Heart left ventricle (tissue), 16 donors: ENCODE measurements around the gene SIPA1. TPM values are rescaled to one million over a fixed set of nuclear protein-coding genes. Genes with fewer than 3 reads are reported as not detected.

Source experiments
- ATAC-seq, 4 donors: fragments of 200-7000 bp; cut with Tn5 transposase; one replicate each; pipeline ENCODE4 v1.9.1; 2020 to 2022; ENCODE audit warnings: moderate library complexity in 4 of 4, mild to moderate bottlenecking in 3 of 4, moderate number of reproducible peaks in 1 of 4
- DNase-seq, 5 donors: peaks; one replicate each; pipeline ENCODE4 v3.0.0-alpha.2; 2020
- H3K27ac ChIP-seq, 12 donors: fragments of 200-600 bp; sonication (generic) in 4 of 12; one replicate each; pipeline versions ENCODE4 v1.5.0 to v1.8.0; 2016 to 2022; ENCODE audit warnings: mild to moderate bottlenecking in 2 of 12
- H3K27me3 ChIP-seq, 9 donors: fragments of 200-600 bp; sonication (generic) in 2 of 9; one replicate each; pipeline versions ENCODE4 v1.5.1 to v1.8.0; 2016 to 2022; ENCODE audit warnings: mild to moderate bottlenecking in 3 of 9
- H3K36me3 ChIP-seq, 9 donors: fragments of 200-600 bp; sonication (generic) in 2 of 9; one replicate each; pipeline versions ENCODE4 v1.5.0 to v1.8.0; 2018 to 2022; ENCODE audit warnings: mild to moderate bottlenecking in 2 of 9
- H3K4me1 ChIP-seq, 12 donors: fragments of 200-600 bp; sonication (generic) in 4 of 12; one replicate each; pipeline versions ENCODE4 v1.5.0 to v1.8.0; 2016 to 2022; ENCODE audit warnings: mild to moderate bottlenecking in 3 of 12
- H3K4me3 ChIP-seq, 12 donors: fragments of 200-600 bp; sonication (generic) in 4 of 12; one replicate each; pipeline versions ENCODE4 v1.5.0 to v1.8.0; 2017 to 2022; ENCODE audit warnings: mild to moderate bottlenecking in 9 of 12, moderate library complexity in 4 of 12
- H3K9me3 ChIP-seq, 12 donors: fragments of 200-600 bp; sonication (generic) in 4 of 12; one replicate each; pipeline versions ENCODE4 v1.5.0 to v1.8.0; 2016 to 2022; ENCODE audit warnings: mild to moderate bottlenecking in 1 of 12
- CTCF ChIP-seq, 12 donors: fragments of 200-600 bp; sonication (generic) in 4 of 12; IDR thresholded peaks; one replicate each; pipeline versions ENCODE4 v1.5.0 to v1.8.0; 2018 to 2022; ENCODE audit warnings: antibody characterized with exemption in 12 of 12, mild to moderate bottlenecking in 5 of 12
- POLR2A ChIP-seq, 2 donors: fragments of 450-650 bp; IDR thresholded peaks; one replicate each; pipeline ENCODE4 v1.6.1; 2017; ENCODE audit warnings: antibody characterized with exemption in 2 of 2, mild to moderate bottlenecking in 2 of 2, moderate library complexity in 2 of 2
- WGBS, 4 donors: extraction: QIAGEN DNeasy Blood & Tissue Kit in 2 of 4; methylation state at CpG; one replicate each; pipeline versions ENCODE4 v1.1.5 to v1.1.7; 2013 to 2018; 5-methylcytosine and 5-hydroxymethylcytosine counted together
- intact Hi-C, 10 donors: fragments of 100-400 bp; cut with DNase I; formaldehyde crosslinking; loops; one replicate each; pipeline versions ENCODE4 v1.11.1 to v1.14.2; 2022
- polyA plus RNA-seq, 2 donors: library from polyadenylated mRNA; stranded (reverse); fragments of 200-250 nt; gene quantifications; one replicate each; pipeline ENCODE4 v1.2.3, GENCODE V29; 2013
- total RNA-seq, 9 donors: library from RNA; depleted of rRNA in 2 of 9; stranded (reverse); fragments of >200 nt in 2 of 9; fragmentation: NEBNext Ultra II Directional in 3 of 9; extraction: Animal tissue kit (Norgen Biotek cat#: 25700) in 3 of 9; gene quantifications; one replicate each; pipeline versions ENCODE4 v1.1.0 to v1.2.4, GENCODE V29; 2016 to 2023
- donor health status: ischemic (EF 13 %, LVEDD 7.1; RV severe dilation, severe dysfunction).
- donor health status: healthy with polysubstance abuse.
- donor health status: DM: no; HTN: yes; CAD: no.
- donor health status: DM: no; HTN: no; CAD: no.
- donor health status: ischemic (EF 25% LVEDD 6.9; RV normal size, moderate dysfunction).
- donor health status: ischemic (EF 25% LVEDD 5.7; RV mildly dilated, moderate dysfunction).
- donor health status: healthy.
- donor health status: DM: yes; HTN: yes; CAD: no.
- donor health status: ischemic (EF 35%, LVEDD 5.7; RV mildly dilated, moderate dysfunction).
- donor health status: nonischemic (EF 11% LVEDD 7.7; RV severe dilation, severe dysfunction).
- donor health status: DM: yes; HTN: yes; CAD: no.
- donor health status: PGD.
- donor health status: ischemic (EF 29% LVEDD 5.4; RV normal size, mild dysfunction).
- donor health status: nonischemic (EF 23%, LVEDD 6.1; RV moderate dilation, normal function).

Gene SIPA1
- total and polyA plus RNA-seq, 11 donors: 17.0 to 63.3 (median 26.5) TPM

DNA sequence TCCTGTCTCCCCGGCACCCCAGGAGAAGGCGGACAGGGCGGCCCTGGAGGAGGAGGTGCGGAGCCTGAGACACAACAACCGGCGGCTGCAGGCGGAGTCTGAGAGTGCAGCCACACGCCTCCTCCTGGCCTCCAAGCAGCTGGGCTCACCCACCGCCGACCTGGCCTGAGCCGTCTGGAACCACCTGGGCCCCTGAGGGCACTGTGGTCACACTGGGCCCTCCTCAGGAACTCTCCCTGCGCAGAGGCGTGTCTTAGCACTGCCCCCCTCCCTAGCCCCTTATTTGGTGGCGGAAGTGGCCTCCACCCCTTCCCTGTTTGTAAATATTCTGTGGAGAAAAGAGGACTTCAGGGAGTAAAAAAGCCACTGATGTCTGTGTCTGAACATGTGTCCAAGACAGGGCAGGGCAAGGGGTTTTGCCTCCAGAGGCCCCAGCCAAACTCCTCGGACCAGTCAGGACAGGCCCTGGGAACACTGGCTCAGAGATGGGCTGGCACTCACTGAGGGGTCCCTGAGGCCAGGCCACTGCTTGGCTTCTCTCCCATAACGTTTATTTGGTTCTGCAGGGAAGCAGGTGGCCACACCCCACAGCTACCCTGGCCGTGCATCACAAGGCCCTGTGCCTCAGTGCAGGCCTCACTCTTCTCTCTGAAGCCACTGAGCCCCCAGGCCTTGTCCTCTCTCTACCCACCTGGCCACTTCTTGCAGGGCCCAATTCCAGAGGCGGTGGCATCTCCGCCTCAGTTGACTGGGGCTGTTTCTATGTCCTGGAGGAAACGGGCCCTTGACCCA is 12.8 kb downstream of the SIPA1 start:
- no peak overlapping the region for H3K4me3 ChIP-seq
- intact Hi-C loops: no loop called here
- peaks cover 0 to 81% (median 65%) of the 10 kb centered on the region in 9 donors for H3K36me3 ChIP-seq
- H3K27me3 ChIP-seq: peaks cover 0 to 12% (median 0%) of the 10 kb centered on the region in 9 donors
- peak overlapping the region in 10 of 12 donors; percentile 92 to 99 (median 96) for H3K27ac ChIP-seq
- peaks cover 8 to 70% (median 40%) of the 10 kb centered on the region in 12 donors for H3K4me1 ChIP-seq
- TF ChIP-seq CTCF (IDR thresholded peaks at IDR 0.05) (no peak), POLR2A (IDR thresholded peaks at IDR 0.05) (no peak)
- 77 to 80% (median 78%) methylated on average over 14 to 20 of the region's 20 CpGs for WGBS, 4 donors
- ATAC-seq (no peak), DNase-seq (peak in 4 of 5 donors; percentile 18 to 28 (median 24))
- H3K9me3 ChIP-seq: no peaks in the 10 kb centered on the region

GRCh38 chr11:65651339-65651588 is 13.4 kb downstream of the SIPA1 start:
- DNase-seq: peak in 2 of 5 donors; percentile 14 to 27
- Histone ChIP-seq H3K9me3 (no peaks in the 10 kb centered on the region), H3K4me3 (peak overlapping the region in 1 of 12 donors; percentile 65), H3K4me1 (peaks cover 8 to 70% (median 40%) of the 10 kb centered on the region in 12 donors), H3K36me3 (peaks cover 0 to 81% (median 65%) of the 10 kb centered on the region in 9 donors), H3K27me3 (peaks cover 0 to 11% (median 0%) of the 10 kb centered on the region in 9 donors), H3K27ac (peak overlapping the region in 11 of 12 donors; percentile 92 to 99 (median 96))
- intact Hi-C loops: no loop called here
- 95 to 100% (median 96%) methylated on average over 3 of the region's 3 CpGs for WGBS, 4 donors
- TF ChIP-seq CTCF (IDR thresholded peaks at IDR 0.05): no peak
- TF ChIP-seq POLR2A (IDR thresholded peaks at IDR 0.05): no peak
- no peak for ATAC-seq

- peaks cover 8 to 69% (median 40%) of the 10 kb centered on the region in 12 donors for H3K4me1 ChIP-seq
- TF ChIP-seq POLR2A (IDR thresholded peaks at IDR 0.05) (no peak), CTCF (IDR thresholded peaks at IDR 0.05) (no peak)
- H3K36me3 ChIP-seq: peaks cover 0 to 81% (median 69%) of the 10 kb centered on the region in 9 donors
- peak overlapping the region; percentile 89 to 99 (median 96) for H3K27ac ChIP-seq
- peaks cover 0 to 5% (median 0%) of the 10 kb centered on the region in 9 donors for H3K27me3 ChIP-seq
- DNase-seq (peak in 3 of 5 donors; percentile 31 to 57 (median 43)), ATAC-seq (peak; percentile 3 to 34 (median 16))
- H3K9me3 ChIP-seq: no peaks in the 10 kb centered on the region
- WGBS, 4 donors: 23 to 32% (median 27%) methylated on average over 24 to 28 of the region's 28 CpGs
- peak overlapping the region; percentile 1 to 66 (median 60) for H3K4me3 ChIP-seq
- intact Hi-C loops: loop anchor here in 2 of 10 donors (1.0 to 2.0 kb wide), 3 partner anchors 13 to 37 kb away; partner anchors contain the start of genes SIPA1 (in 2 of the 2), MAP3K11 (in 1 of the 2) and PCNX3 (in 1 of the 2)
Measured at GRCh38 chr11:65651589-65652510, 13.9 kb downstream of the SIPA1 start.
